H9 (cell line): ENCODE results near the gene VEGFB. TPM values are rescaled to one million over a fixed set of nuclear protein-coding genes. Genes with fewer than 3 reads are reported as not detected.

Source experiments
- DNase-seq: peaks from one replicate; pipeline ENCODE4 v3.0.0-alpha.2; 2017
- H2AFZ ChIP-seq: one replicate; pipeline ENCODE4 v1.6.1; 2013; ENCODE audit warnings: mild to moderate bottlenecking, low read length, control low read depth, moderate library complexity
- H2AK5ac ChIP-seq: 2 replicates; pipeline ENCODE4 v1.6.1; 2013; ENCODE audit warnings: low read length, control low read depth, mixed read lengths; ENCODE audit not compliant: insufficient read length
- H2BK120ac ChIP-seq: one replicate; pipeline ENCODE4 v1.6.1; 2013; ENCODE audit warnings: low read depth, mild to moderate bottlenecking, low read length, control low read depth, inconsistent platforms; ENCODE audit not compliant: poor library complexity, severe bottlenecking
- H2BK12ac ChIP-seq: 2 replicates; pipeline ENCODE4 v1.6.1; 2013; ENCODE audit warnings: low read length, control low read depth, mixed read lengths, low read depth; ENCODE audit not compliant: insufficient read length
- H2BK15ac ChIP-seq: 2 replicates; pipeline ENCODE4 v1.6.1; 2013; ENCODE audit warnings: low read depth, low read length, control low read depth
- H2BK20ac ChIP-seq: one replicate; pipeline ENCODE4 v1.6.1; 2013; ENCODE audit warnings: low read depth, mild to moderate bottlenecking, low read length, control low read depth, inconsistent platforms; ENCODE audit not compliant: poor library complexity, severe bottlenecking
- H2BK5ac ChIP-seq: 2 replicates; pipeline ENCODE4 v1.6.1; 2013; ENCODE audit warnings: low read length, control low read depth, mixed read lengths; ENCODE audit not compliant: insufficient read length
- H3K14ac ChIP-seq: 2 replicates; pipeline ENCODE4 v1.6.1; 2013; ENCODE audit warnings: low read length, control low read depth; ENCODE audit not compliant: insufficient read depth
- H3K18ac ChIP-seq: 2 replicates; pipeline ENCODE4 v1.6.1; 2013; ENCODE audit warnings: low read depth, mild to moderate bottlenecking, mixed read lengths, low read length, control low read depth; ENCODE audit not compliant: insufficient read length
- H3K23ac ChIP-seq: 2 replicates; pipeline ENCODE4 v1.6.1; 2013; ENCODE audit warnings: low read length, control low read depth, mixed read lengths, low read depth; ENCODE audit not compliant: insufficient read length
- H3K23me2 ChIP-seq: 2 replicates; pipeline ENCODE4 v1.6.1; 2013; ENCODE audit warnings: low read depth, mild to moderate bottlenecking, mixed read lengths, low read length, control low read depth; ENCODE audit not compliant: insufficient read length, poor library complexity, severe bottlenecking
- H3K27ac ChIP-seq: 2 replicates; pipeline ENCODE4 v1.5.1; 2013; ENCODE audit warnings: low read length, control low read depth, mixed read lengths, low read depth; ENCODE audit not compliant: insufficient read length
- H3K27me3 ChIP-seq: 2 replicates; pipeline ENCODE4 v1.6.1; 2013; ENCODE audit warnings: low read length, control low read depth, inconsistent platforms; ENCODE audit not compliant: insufficient read depth
- H3K4ac ChIP-seq: 2 replicates; pipeline ENCODE4 v1.6.1; 2013; ENCODE audit warnings: low read depth, mild to moderate bottlenecking, control low read depth, inconsistent platforms, low read length, moderate library complexity
- H3K4me1 ChIP-seq: 2 replicates; pipeline ENCODE4 v1.6.1; 2013; ENCODE audit warnings: low read length, control low read depth, inconsistent platforms; ENCODE audit not compliant: insufficient read depth
- H3K4me2 ChIP-seq: 2 replicates; pipeline ENCODE4 v1.6.1; 2013; ENCODE audit warnings: low read length, control low read depth, mixed read lengths; ENCODE audit not compliant: insufficient read length, insufficient read depth
- H3K56ac ChIP-seq: 2 replicates; pipeline ENCODE4 v1.6.1; 2013; ENCODE audit warnings: low read depth, mild to moderate bottlenecking, mixed read lengths, low read length, control low read depth; ENCODE audit not compliant: insufficient read length
- H3K79me1 ChIP-seq: 2 replicates; pipeline ENCODE4 v1.6.1; 2013; ENCODE audit warnings: low read depth, mild to moderate bottlenecking, moderate library complexity, low read length, control low read depth, inconsistent platforms; ENCODE audit not compliant: insufficient read depth, poor library complexity, severe bottlenecking
- H3K79me2 ChIP-seq: 2 replicates; pipeline ENCODE4 v1.6.1; 2013; ENCODE audit warnings: low read length, control low read depth, inconsistent platforms; ENCODE audit not compliant: insufficient read depth
- H3K9ac ChIP-seq: 2 replicates; pipeline ENCODE4 v1.6.1; 2013; ENCODE audit warnings: low read length, control low read depth, mixed read lengths; ENCODE audit not compliant: insufficient read length; ENCODE audit errors: extremely low read depth
- H3K9me3 ChIP-seq: one replicate; pipeline ENCODE4 v1.6.1; 2013; ENCODE audit warnings: low read depth, low read length, inconsistent platforms; ENCODE audit not compliant: control insufficient read depth
- H3T11ph ChIP-seq: one replicate; pipeline ENCODE4 v1.6.1; 2013; ENCODE audit warnings: mild to moderate bottlenecking, low read length, control low read depth, inconsistent platforms
- H4K20me1 ChIP-seq: one replicate; pipeline ENCODE4 v1.6.1; 2013; ENCODE audit not compliant: control insufficient read depth, insufficient read length, insufficient read depth
- H4K5ac ChIP-seq: 2 replicates; pipeline ENCODE4 v1.6.1; 2013; ENCODE audit warnings: low read depth, mild to moderate bottlenecking, mixed read lengths, low read length, control low read depth; ENCODE audit not compliant: insufficient read length
- H4K8ac ChIP-seq: replicated peaks from 2 replicates; pipeline ENCODE4 v1.6.1; 2013; ENCODE audit warnings: low read length, control low read depth, mixed read lengths, low read depth; ENCODE audit not compliant: insufficient read length
- H4K91ac ChIP-seq: 2 replicates; pipeline ENCODE4 v1.6.1; 2013; ENCODE audit warnings: low read depth, mild to moderate bottlenecking, moderate library complexity, mixed read lengths, low read length, control low read depth; ENCODE audit not compliant: insufficient read length
- H3K27ac Mint-ChIP-seq, 3 experiments: 2 replicates in 2 of 3; 3 replicates in 1 of 3; pipeline ENCODE4 v1.8.0; 2020 to 2021; ENCODE audit warnings: mixed read lengths in 3 of 3, mild to moderate bottlenecking in 1 of 3, moderate library complexity in 1 of 3
- H3K27me3 Mint-ChIP-seq: 2 replicates; pipeline ENCODE4 v1.8.0; 2021; ENCODE audit warnings: low read depth, mild to moderate bottlenecking, moderate library complexity, mixed read lengths
- H3K36me3 Mint-ChIP-seq, 3 experiments: 2 replicates in 2 of 3; 3 replicates in 1 of 3; pipeline ENCODE4 v1.8.0; 2020 to 2021; ENCODE audit warnings: low read depth in 3 of 3, mixed read lengths in 3 of 3; ENCODE audit not compliant: insufficient read depth in 1 of 3
- H3K4me1 Mint-ChIP-seq, 2 experiments: 2 replicates each; pipeline ENCODE4 v1.8.0; 2020; ENCODE audit warnings: mixed read lengths in 2 of 2
- H3K4me3 Mint-ChIP-seq, 2 experiments: 2 replicates in 1 of 2; 3 replicates in 1 of 2; pipeline ENCODE4 v1.8.0; 2020 to 2021; ENCODE audit warnings: mild to moderate bottlenecking in 2 of 2, mixed read lengths in 2 of 2, moderate library complexity in 1 of 2
- H3K9me3 Mint-ChIP-seq, 2 experiments: 2 replicates in 1 of 2; 3 replicates in 1 of 2; pipeline ENCODE4 v1.8.0; 2020; ENCODE audit warnings: mild to moderate bottlenecking in 2 of 2, mixed read lengths in 2 of 2, moderate library complexity in 1 of 2
- WGBS: extraction: QIAGEN DNeasy Blood & Tissue Kit; methylation state at CpG from one replicate; pipeline ENCODE4 v1.1.7; 2013; ENCODE audit warnings: missing lambda C conversion rate, low lambda C conversion rate, mixed read lengths; ENCODE audit not compliant: insufficient read length; ENCODE audit errors: extremely low coverage; 5-methylcytosine and 5-hydroxymethylcytosine counted together
- total RNA-seq: library from RNA; stranded (reverse); gene quantifications from 2 replicates; pipeline ENCODE4 v1.2.1, GENCODE V29; 2021
- TF ChIP-seq, protein P1 (sequence below): fragments of 200-600 bp; sonication (generic); conservative IDR thresholded peaks from 3 replicates; pipeline ENCODE4 v1.8.0; 2021; ENCODE audit warnings: antibody characterized with exemption, mild to moderate bottlenecking

VEGFB gene
- total RNA-seq, 1 experiment from 2014 or later, result 57.7 TPM

DNA sequence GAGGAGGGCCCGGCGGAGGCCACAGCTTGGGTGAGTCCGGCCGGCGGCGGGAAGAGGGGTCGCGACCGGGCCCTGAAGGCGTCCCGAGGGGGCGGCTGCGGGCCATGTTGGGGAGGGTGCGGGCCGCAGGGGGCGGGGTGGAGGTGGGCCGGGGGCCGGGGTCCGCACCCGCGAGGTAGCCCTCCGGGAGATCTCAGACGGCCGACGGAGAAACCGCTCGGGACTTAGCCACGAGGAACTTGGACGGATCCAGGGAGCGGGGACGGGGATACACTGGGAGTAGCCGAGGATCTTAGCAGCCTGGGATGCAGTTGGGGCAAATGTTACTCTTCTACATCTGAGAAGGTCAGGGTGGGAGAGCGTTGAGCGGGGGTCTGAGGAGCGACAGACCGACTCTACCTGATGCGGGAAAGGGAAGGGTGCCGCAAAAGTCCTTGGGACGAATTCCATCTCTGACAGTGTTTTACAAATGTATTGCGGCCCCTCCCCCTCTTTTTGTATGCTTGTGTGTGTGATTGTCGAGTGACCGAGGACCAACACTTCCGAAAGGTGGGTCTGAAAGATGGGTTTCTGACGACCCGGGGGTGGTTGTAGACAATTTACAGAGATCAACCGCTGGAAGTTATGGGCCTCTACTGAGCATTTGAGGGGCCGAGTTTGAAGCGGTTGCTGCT, 47.8 kb upstream of the VEGFB start:
- Histone ChIP-seq H2BK120ac (no peak overlapping the region), H3K9me3 (no peaks in the 10 kb centered on the region), H3K23me2 (peaks cover 8% of the 10 kb centered on the region), H3K27ac (no peak overlapping the region), H3K18ac (no peak overlapping the region), H3K79me1 (peaks cover 5% of the 10 kb centered on the region), H4K8ac (no peak overlapping the region), H2BK12ac (no peak overlapping the region), H3K23ac (no peak overlapping the region), H3K27me3 (no peaks in the 10 kb centered on the region), H3K4me2 (no peak overlapping the region), H2AFZ (no peak overlapping the region), H3K14ac (no peak overlapping the region), H3K4me1 (peaks cover 3% of the 10 kb centered on the region; the same call in 1 of the 2 replicates), H2BK15ac (no peak overlapping the region), H3K56ac (no peak overlapping the region), H3K4ac (no peak overlapping the region), H3K79me2 (peaks cover 20% of the 10 kb centered on the region; the same call in 1 of the 2 replicates), H4K91ac (no peak overlapping the region), H4K5ac (no peak overlapping the region), H2AK5ac (no peak overlapping the region), H3K9ac (no peak overlapping the region), H4K20me1 (peaks cover 1% of the 10 kb centered on the region), H2BK20ac (no peak overlapping the region), H3T11ph (no peak overlapping the region), H2BK5ac (no peak overlapping the region)
- Mint-ChIP-seq H3K4me3 (no peak overlapping the region), H3K36me3 (peaks cover 17 to 28% (median 27%) of the 10 kb centered on the region in 3 experiments), H3K27me3 (no peaks in the 10 kb centered on the region; the same call in 1 of the 2 replicates), H3K9me3 (no peaks in the 10 kb centered on the region), H3K4me1 (peaks cover 9 to 26% of the 10 kb centered on the region in 2 experiments), H3K27ac (no peak overlapping the region; a peak in 3 of 7 replicates)
- DNase-seq, result no peak
- TF ChIP-seq, protein P1, sequence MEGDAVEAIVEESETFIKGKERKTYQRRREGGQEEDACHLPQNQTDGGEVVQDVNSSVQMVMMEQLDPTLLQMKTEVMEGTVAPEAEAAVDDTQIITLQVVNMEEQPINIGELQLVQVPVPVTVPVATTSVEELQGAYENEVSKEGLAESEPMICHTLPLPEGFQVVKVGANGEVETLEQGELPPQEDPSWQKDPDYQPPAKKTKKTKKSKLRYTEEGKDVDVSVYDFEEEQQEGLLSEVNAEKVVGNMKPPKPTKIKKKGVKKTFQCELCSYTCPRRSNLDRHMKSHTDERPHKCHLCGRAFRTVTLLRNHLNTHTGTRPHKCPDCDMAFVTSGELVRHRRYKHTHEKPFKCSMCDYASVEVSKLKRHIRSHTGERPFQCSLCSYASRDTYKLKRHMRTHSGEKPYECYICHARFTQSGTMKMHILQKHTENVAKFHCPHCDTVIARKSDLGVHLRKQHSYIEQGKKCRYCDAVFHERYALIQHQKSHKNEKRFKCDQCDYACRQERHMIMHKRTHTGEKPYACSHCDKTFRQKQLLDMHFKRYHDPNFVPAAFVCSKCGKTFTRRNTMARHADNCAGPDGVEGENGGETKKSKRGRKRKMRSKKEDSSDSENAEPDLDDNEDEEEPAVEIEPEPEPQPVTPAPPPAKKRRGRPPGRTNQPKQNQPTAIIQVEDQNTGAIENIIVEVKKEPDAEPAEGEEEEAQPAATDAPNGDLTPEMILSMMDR, result no peak
- no CpG with 5 or more reads among the region's 48 CpGs for WGBS
